MCF 10A (cell line): ENCODE results near the gene CTXND2. TPM values are rescaled to one million over a fixed set of nuclear protein-coding genes. Genes with fewer than 3 reads are reported as not detected.
"Not testable (repeated sequence)": the region's sequence is repeated elsewhere in the genome, so short reads cannot be mapped to it uniquely, and the experiment has no call there.

Experiments used
- BruUV-seq: library from RNA; stranded (reverse); fragments of 400-500 nt; replicated peaks from 2 replicates; lab custom pipeline; 2021; lab: Mats Ljungman, UMichigan
- CTCF ChIA-PET: fragments of 300-600 bp; sonication (Branson Sonifier 250); formaldehyde crosslinking; extraction: SDS; loops from one replicate; lab custom pipeline; 2021; ENCODE audit warnings: antibody characterized with exemption, inconsistent platforms; lab: Yijun Ruan, JAX
- POLR2A ChIA-PET: fragments of 300-600, 350-650 bp; sonication (Branson Sonifier 250); formaldehyde crosslinking; extraction: SDS; loops from one replicate; lab custom pipeline; 2020; ENCODE audit warnings: antibody characterized with exemption, inconsistent platforms; lab: Yijun Ruan, JAX
- DNase-seq: peaks from one replicate; pipeline ENCODE4 v3.0.0-alpha.2; 2018; ENCODE audit not compliant: unreplicated experiment
- H3K27ac Mint-ChIP-seq: one replicate; pipeline ENCODE4 v1.8.0; 2022; ENCODE audit warnings: mild to moderate bottlenecking, low read depth, mixed read lengths; ENCODE audit not compliant: unreplicated experiment
- H3K27me3 Mint-ChIP-seq: one replicate; pipeline ENCODE4 v1.8.0; 2022; ENCODE audit warnings: mixed read lengths; ENCODE audit not compliant: insufficient read depth, unreplicated experiment
- H3K36me3 Mint-ChIP-seq: one replicate; pipeline ENCODE4 v1.8.0; 2022; ENCODE audit warnings: mild to moderate bottlenecking, moderate library complexity, mixed read lengths; ENCODE audit not compliant: insufficient read depth, unreplicated experiment
- H3K4me1 Mint-ChIP-seq: one replicate; pipeline ENCODE4 v1.8.0; 2022; ENCODE audit warnings: mixed read lengths; ENCODE audit not compliant: insufficient read depth, unreplicated experiment
- H3K4me3 Mint-ChIP-seq: one replicate; pipeline ENCODE4 v1.8.0; 2022; ENCODE audit warnings: mild to moderate bottlenecking, moderate library complexity, mixed read lengths; ENCODE audit not compliant: unreplicated experiment
- H3K9me3 Mint-ChIP-seq: one replicate; pipeline ENCODE4 v1.8.0; 2022; ENCODE audit warnings: mixed read lengths; ENCODE audit not compliant: unreplicated experiment
- intact Hi-C: fragments of 100-400 bp; cut with micrococcal nuclease; formaldehyde crosslinking; loops from 2 replicates; pipeline ENCODE4 v1.14.1; 2022
- total RNA-seq: library from RNA; stranded (reverse); gene quantifications from 2 replicates; pipeline ENCODE4 v1.2.3, GENCODE V29; 2022
- TF ChIP-seq, protein P1 (sequence below): fragments of 200-600 bp; IDR thresholded peaks from one replicate; pipeline ENCODE4 v1.8.0; 2022; ENCODE audit warnings: antibody characterized with exemption, mild to moderate bottlenecking; ENCODE audit not compliant: unreplicated experiment

The CTXND2 gene
- total RNA-seq, 1 experiment from 2014 or later, result not detected

DNA sequence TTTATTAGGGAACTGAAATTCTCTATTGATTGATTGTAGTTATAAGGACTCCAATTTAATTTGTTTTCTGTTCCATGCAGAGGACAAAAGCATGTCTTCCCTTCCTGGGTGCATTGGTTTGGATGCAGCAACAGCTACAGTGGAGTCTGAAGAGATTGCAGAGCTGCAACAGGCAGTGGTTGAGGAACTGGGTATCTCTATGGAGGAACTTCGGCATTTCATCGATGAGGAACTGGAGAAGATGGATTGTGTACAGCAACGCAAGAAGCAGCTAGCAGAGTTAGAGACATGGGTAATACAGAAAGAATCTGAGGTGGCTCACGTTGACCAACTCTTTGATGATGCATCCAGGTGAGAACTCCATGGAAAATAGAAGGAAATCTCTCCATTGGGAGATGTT is 40.7 kb downstream of the CTXND2 start:
- H3K36me3 Mint-ChIP-seq, result peaks cover 66% of the 10 kb centered on the region
- H3K4me3 Mint-ChIP-seq, result peak overlapping the region; percentile 98
- no peak for DNase-seq
- CTCF ChIA-PET, result interaction anchor here (0.6 to 2.8 kb wide), 6 partner anchors 8 to 352 kb away, joined by 3 to 13 read pairs (median 4); partner anchors contain the start of gene MINDY1
- no peaks in the 10 kb centered on the region for H3K27me3 Mint-ChIP-seq
- peaks cover 4% of the 10 kb centered on the region for H3K9me3 Mint-ChIP-seq
- intact Hi-C loops, result loop anchor here (5.0 kb wide), 1 partner anchor 45 kb away; the partner anchor contains the start of gene CERS2
- no peak overlapping the region for H3K27ac Mint-ChIP-seq
- no TSS peak for BruUV-seq
- H3K4me1 Mint-ChIP-seq, result peaks cover 13% of the 10 kb centered on the region
- POLR2A ChIA-PET, result interaction anchor here (1.1 to 2.5 kb wide), 5 partner anchors 46 to 367 kb away, joined by 3 to 16 read pairs (median 7); partner anchors contain the start of gene GOLPH3L
- TF ChIP-seq, protein P1, sequence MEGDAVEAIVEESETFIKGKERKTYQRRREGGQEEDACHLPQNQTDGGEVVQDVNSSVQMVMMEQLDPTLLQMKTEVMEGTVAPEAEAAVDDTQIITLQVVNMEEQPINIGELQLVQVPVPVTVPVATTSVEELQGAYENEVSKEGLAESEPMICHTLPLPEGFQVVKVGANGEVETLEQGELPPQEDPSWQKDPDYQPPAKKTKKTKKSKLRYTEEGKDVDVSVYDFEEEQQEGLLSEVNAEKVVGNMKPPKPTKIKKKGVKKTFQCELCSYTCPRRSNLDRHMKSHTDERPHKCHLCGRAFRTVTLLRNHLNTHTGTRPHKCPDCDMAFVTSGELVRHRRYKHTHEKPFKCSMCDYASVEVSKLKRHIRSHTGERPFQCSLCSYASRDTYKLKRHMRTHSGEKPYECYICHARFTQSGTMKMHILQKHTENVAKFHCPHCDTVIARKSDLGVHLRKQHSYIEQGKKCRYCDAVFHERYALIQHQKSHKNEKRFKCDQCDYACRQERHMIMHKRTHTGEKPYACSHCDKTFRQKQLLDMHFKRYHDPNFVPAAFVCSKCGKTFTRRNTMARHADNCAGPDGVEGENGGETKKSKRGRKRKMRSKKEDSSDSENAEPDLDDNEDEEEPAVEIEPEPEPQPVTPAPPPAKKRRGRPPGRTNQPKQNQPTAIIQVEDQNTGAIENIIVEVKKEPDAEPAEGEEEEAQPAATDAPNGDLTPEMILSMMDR, result no peak

DNA sequence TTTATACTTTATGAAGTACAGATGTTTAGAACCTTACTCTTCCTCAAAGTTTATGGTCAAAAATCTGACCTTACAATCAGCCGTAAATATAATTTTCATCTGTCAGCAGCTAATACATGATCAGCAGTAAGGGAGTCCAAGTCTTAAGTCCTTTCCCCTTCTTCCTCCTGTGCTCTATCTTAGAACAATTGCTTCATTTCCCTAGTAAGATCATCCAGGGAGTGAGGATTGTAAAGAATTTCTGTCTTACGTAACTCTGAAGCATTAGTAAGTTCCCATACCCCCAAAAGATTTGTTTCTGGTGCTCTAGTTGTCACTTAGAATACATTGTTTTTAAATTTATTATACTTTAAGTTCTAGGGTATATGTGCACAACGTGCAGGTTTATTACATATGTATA is 41.4 kb downstream of the CTXND2 start:
- TF ChIP-seq, protein P1, result no peak
- no peaks in the 10 kb centered on the region for H3K27me3 Mint-ChIP-seq
- peaks cover 7% of the 10 kb centered on the region for H3K9me3 Mint-ChIP-seq
- ChIA-PET POLR2A (interaction anchor here (1.4 kb wide), 1 partner anchor 231 kb away, joined by 4 read pairs; the partner anchor contains the start of gene GOLPH3L), CTCF (interaction anchor here (0.7 to 2.8 kb wide), 3 partner anchors 19 to 352 kb away, joined by 3 to 13 read pairs (median 3); partner anchors contain the start of gene MINDY1)
- no peak overlapping the region for H3K27ac Mint-ChIP-seq
- DNase-seq, result no peak
- no TSS peak for BruUV-seq
- peaks cover 73% of the 10 kb centered on the region for H3K36me3 Mint-ChIP-seq
- intact Hi-C loops, result loop anchor here (5.0 kb wide), 1 partner anchor 44 kb away; the partner anchor contains the start of gene CERS2
- H3K4me1 Mint-ChIP-seq, result peaks cover 12% of the 10 kb centered on the region
- no peak overlapping the region for H3K4me3 Mint-ChIP-seq

DNA sequence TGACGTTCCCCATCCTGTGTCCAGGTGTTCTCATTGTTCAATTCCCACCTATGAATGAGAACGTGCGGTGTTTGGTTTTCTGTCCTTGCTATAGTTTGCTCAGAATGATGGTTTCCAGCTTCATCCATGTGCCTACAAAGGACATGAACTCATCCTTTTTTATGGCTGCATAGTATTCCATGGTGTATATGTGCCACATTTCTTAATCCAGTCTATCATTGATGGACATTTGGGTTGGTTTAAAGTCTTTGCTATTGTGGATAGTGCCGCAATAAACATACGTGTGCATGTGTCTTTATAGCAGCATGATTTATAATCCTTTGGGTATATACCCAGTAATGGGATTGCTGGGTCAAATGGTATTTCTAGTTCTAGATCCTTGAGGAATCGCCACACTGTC is 41.8 kb downstream of the CTXND2 start:
- Mint-ChIP-seq H3K4me1 (peaks cover 12% of the 10 kb centered on the region), H3K36me3 (peaks cover 77% of the 10 kb centered on the region)
- CTCF ChIA-PET, DNase-seq, H3K27ac Mint-ChIP-seq, H3K9me3 Mint-ChIP-seq, H3K27me3 Mint-ChIP-seq, BruUV-seq, H3K4me3 Mint-ChIP-seq: not testable (repeated sequence)
- POLR2A ChIA-PET, result interaction anchor here (1.4 kb wide), 1 partner anchor 232 kb away, joined by 4 read pairs; the partner anchor contains the start of gene GOLPH3L
- intact Hi-C loops, result loop anchor here (5.0 kb wide), 1 partner anchor 44 kb away; the partner anchor contains the start of gene CERS2

DNA sequence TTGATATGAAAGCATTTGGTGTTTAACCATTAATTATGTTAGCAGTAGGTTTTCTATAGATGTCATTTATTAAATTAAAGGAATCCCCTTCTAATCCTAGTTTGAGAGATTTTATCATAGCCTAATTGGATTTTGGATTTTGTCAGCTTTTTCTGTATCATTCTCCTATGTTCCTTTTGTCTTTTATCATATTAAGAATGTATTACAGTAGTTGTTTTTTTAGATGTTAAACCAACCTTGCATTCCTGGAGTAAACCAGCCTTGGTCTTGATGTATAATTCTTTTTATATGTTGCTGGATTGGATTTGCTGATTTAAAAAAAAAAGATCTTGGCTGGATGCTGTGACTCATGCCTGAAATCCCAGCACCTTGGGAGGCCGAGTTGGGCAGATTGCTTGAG is 44.8 kb downstream of the CTXND2 start:
- H3K27ac Mint-ChIP-seq, result no peak overlapping the region
- peaks cover 12% of the 10 kb centered on the region for H3K4me1 Mint-ChIP-seq
- POLR2A ChIA-PET, result interaction anchor here (0.8 kb wide), 1 partner anchor 18 kb away, joined by 3 read pairs; no protein-coding TSS in a partner anchor
- H3K9me3 Mint-ChIP-seq, result peaks cover 7% of the 10 kb centered on the region
- no peak overlapping the region for H3K4me3 Mint-ChIP-seq
- TF ChIP-seq, protein P1, result no peak
- no peaks in the 10 kb centered on the region for H3K27me3 Mint-ChIP-seq
- CTCF ChIA-PET, result interaction anchor here (1.0 kb wide), 1 partner anchor 9 kb away, joined by 4 read pairs; no protein-coding TSS in a partner anchor
- DNase-seq, result peak; percentile 24
- intact Hi-C loops, result no loop called here
- H3K36me3 Mint-ChIP-seq, result peaks cover 96% of the 10 kb centered on the region
- BruUV-seq, result no TSS peak
